OCI-LY7 (cell line): ENCODE results near the gene NIBAN1. TPM values are rescaled to one million over a fixed set of nuclear protein-coding genes. Genes with fewer than 3 reads are reported as not detected.

Source experiments
- BruUV-seq: library from RNA; stranded (reverse); fragments of 400-500 nt; replicated peaks from 2 replicates; lab custom pipeline; 2021; lab: Mats Ljungman, UMichigan
- CTCF ChIA-PET: fragments of 300-600 bp; sonication (Branson Sonifier 250); formaldehyde crosslinking; loops from one replicate; lab custom pipeline; 2022; ENCODE audit warnings: antibody characterized with exemption; ENCODE audit not compliant: unreplicated experiment; lab: Charles Lee
- POLR2A ChIA-PET: fragments of 300-600 bp; sonication (Branson Sonifier 250); formaldehyde crosslinking; loops from one replicate; lab custom pipeline; 2022; ENCODE audit warnings: antibody characterized with exemption; lab: Charles Lee
- DNase-seq: peaks from one replicate; pipeline ENCODE4 v3.0.0-alpha.2; 2015; ENCODE audit warnings: low spot score
- H2AFZ ChIP-seq: fragments of 200-600 bp; sonication (generic), shearing (Covaris generic); 2 replicates; pipeline ENCODE4 v1.6.1; 2014; ENCODE audit warnings: mild to moderate bottlenecking, antibody characterized with exemption, low read length, moderate library complexity
- H3K27ac ChIP-seq: fragments of 200-600 bp; sonication (generic); 2 replicates; pipeline ENCODE4 v1.5.1; 2014; ENCODE audit warnings: mixed run types, low read depth, mild to moderate bottlenecking, moderate library complexity, low read length, inconsistent platforms; ENCODE audit not compliant: poor library complexity, severe bottlenecking
- H3K36me3 ChIP-seq: fragments of 200-600 bp; sonication (generic); 2 replicates; pipeline ENCODE4 v1.6.1; 2014; ENCODE audit warnings: mild to moderate bottlenecking, antibody characterized with exemption, low read length, moderate library complexity, mixed read lengths; ENCODE audit not compliant: insufficient read depth
- H3K4me1 ChIP-seq: fragments of 200-600 bp; sonication (generic); 2 replicates; pipeline ENCODE4 v1.5.1; 2014; ENCODE audit warnings: mild to moderate bottlenecking, low read length; ENCODE audit not compliant: insufficient read depth, poor library complexity, severe bottlenecking
- H3K4me2 ChIP-seq: fragments of 200-600 bp; sonication (generic); 2 replicates; pipeline ENCODE4 v1.6.1; 2014; ENCODE audit warnings: mild to moderate bottlenecking, low read length
- H3K4me3 ChIP-seq: fragments of 200-600 bp; sonication (generic); 2 replicates; pipeline ENCODE4 v1.5.1; 2014; ENCODE audit warnings: mild to moderate bottlenecking, low read depth, low read length; ENCODE audit not compliant: poor library complexity, severe bottlenecking
- H3K79me2 ChIP-seq: fragments of 200-600 bp; sonication (generic); 2 replicates; pipeline ENCODE4 v1.6.1; 2016; ENCODE audit warnings: low read depth, mild to moderate bottlenecking, low read length, moderate library complexity, mixed read lengths; ENCODE audit not compliant: insufficient read depth
- H3K9me2 ChIP-seq: fragments of 200-600 bp; sonication (generic); 2 replicates; pipeline ENCODE4 v1.6.1; 2016; ENCODE audit warnings: mild to moderate bottlenecking, low read length, mixed read lengths; ENCODE audit not compliant: insufficient read depth
- H3K9me3 ChIP-seq: fragments of 200-600 bp; sonication (generic); 2 replicates; pipeline ENCODE4 v1.6.1; 2014; ENCODE audit warnings: mild to moderate bottlenecking, mixed run types, low read length, mixed read lengths
- H4K20me1 ChIP-seq: fragments of 200-600 bp; sonication (generic); 2 replicates; pipeline ENCODE4 v1.6.1; 2014; ENCODE audit warnings: mild to moderate bottlenecking, antibody characterized with exemption, low read length, moderate library complexity, mixed read lengths; ENCODE audit not compliant: insufficient read depth
- CTCF ChIP-seq: fragments of 200-600 bp; sonication (generic); conservative IDR thresholded peaks from 2 replicates; pipeline ENCODE4 v1.5.1; 2014; ENCODE audit warnings: mild to moderate bottlenecking, antibody characterized with exemption, low read length, moderate library complexity, mixed read lengths
- EZH2phosphoT487 ChIP-seq: fragments of 200-600 bp; sonication (generic); IDR thresholded peaks from 2 replicates; pipeline ENCODE4 v1.6.1; 2018; ENCODE audit warnings: low read depth, borderline replicate concordance, mild to moderate bottlenecking, mixed run types, antibody characterized with exemption, low read length, moderate library complexity, mixed read lengths
- intact Hi-C: fragments of 100-400 bp; cut with micrococcal nuclease; formaldehyde crosslinking; loops from one replicate; pipeline ENCODE4 v1.10.0; 2022; ENCODE audit not compliant: unreplicated experiment
- total RNA-seq, 2 experiments: library from RNA; depleted of rRNA in 1 of 2; stranded (reverse); fragments of >200 nt in 1 of 2; shearing (Covaris generic) in 1 of 2; gene quantifications; 2 replicates each; pipeline ENCODE4 v1.2.3, GENCODE V29; 2014 to 2022

Gene NIBAN1
- total RNA-seq, 2 experiments from 2014 or later, result not detected

GRCh38 chr1:184975208-184975870, 1.0 kb upstream of the NIBAN1 start:
- intact Hi-C loops, result no loop called here
- ChIA-PET CTCF (no interaction called here), POLR2A (interaction anchor here (0.7 to 0.8 kb wide), 2 partner anchors 40 to 202 kb away, joined by 3 read pairs; no protein-coding TSS in a partner anchor)
- H3K4me3 ChIP-seq, result no peak overlapping the region
- H3K79me2 ChIP-seq, result no peaks in the 10 kb centered on the region
- no TSS peak for BruUV-seq
- no peaks in the 10 kb centered on the region for H3K4me1 ChIP-seq
- DNase-seq, result no peak
- H3K27ac ChIP-seq, result no peak overlapping the region
- TF ChIP-seq CTCF (no peak), EZH2phosphoT487 (no peak)
- no peak overlapping the region for H3K4me2 ChIP-seq
- no peaks in the 10 kb centered on the region for H3K9me2 ChIP-seq
- H2AFZ ChIP-seq, result no peak overlapping the region
- no peaks in the 10 kb centered on the region for H3K36me3 ChIP-seq
- no peaks in the 10 kb centered on the region for H3K9me3 ChIP-seq
- no peaks in the 10 kb centered on the region for H4K20me1 ChIP-seq

GRCh38 chr1:184974837-184975115, 468 bp upstream of the NIBAN1 start:
- H3K36me3 ChIP-seq, result no peaks in the 10 kb centered on the region
- no peak overlapping the region for H3K4me3 ChIP-seq
- intact Hi-C loops, result no loop called here
- H3K27ac ChIP-seq, result no peak overlapping the region
- no peak for TF ChIP-seq CTCF
- no peak for TF ChIP-seq EZH2phosphoT487
- BruUV-seq, result no TSS peak
- ChIA-PET POLR2A (interaction anchor here (0.8 to 0.9 kb wide), 2 partner anchors 11 to 40 kb away, joined by 3 read pairs; no protein-coding TSS in a partner anchor), CTCF (no interaction called here)
- no peak overlapping the region for H2AFZ ChIP-seq
- H3K4me2 ChIP-seq, result no peak overlapping the region
- no peak for DNase-seq
- H3K79me2 ChIP-seq, result no peaks in the 10 kb centered on the region
- H3K9me3 ChIP-seq, result no peaks in the 10 kb centered on the region
- no peaks in the 10 kb centered on the region for H3K4me1 ChIP-seq
- H4K20me1 ChIP-seq, result no peaks in the 10 kb centered on the region
- H3K9me2 ChIP-seq, result no peaks in the 10 kb centered on the region

- no peak for DNase-seq
- Histone ChIP-seq H4K20me1 (no peaks in the 10 kb centered on the region), H3K4me1 (no peaks in the 10 kb centered on the region), H3K27ac (no peak overlapping the region), H3K4me3 (no peak overlapping the region), H2AFZ (no peak overlapping the region), H3K79me2 (no peaks in the 10 kb centered on the region), H3K9me3 (no peaks in the 10 kb centered on the region), H3K9me2 (no peaks in the 10 kb centered on the region), H3K36me3 (no peaks in the 10 kb centered on the region), H3K4me2 (no peak overlapping the region)
- intact Hi-C loops, result no loop called here
- no TSS peak for BruUV-seq
- no peak for TF ChIP-seq CTCF
- no peak for TF ChIP-seq EZH2phosphoT487
- POLR2A ChIA-PET, result interaction anchor here (1.2 kb wide), 2 partner anchors 9 to 16 kb away, joined by 5 read pairs; no protein-coding TSS in a partner anchor
- CTCF ChIA-PET, result no interaction called here
Measured at GRCh38 chr1:184973272-184974055, 844 bp downstream of the NIBAN1 start.
